Measurements from ENCODE around the gene SLF1.

DNA sequence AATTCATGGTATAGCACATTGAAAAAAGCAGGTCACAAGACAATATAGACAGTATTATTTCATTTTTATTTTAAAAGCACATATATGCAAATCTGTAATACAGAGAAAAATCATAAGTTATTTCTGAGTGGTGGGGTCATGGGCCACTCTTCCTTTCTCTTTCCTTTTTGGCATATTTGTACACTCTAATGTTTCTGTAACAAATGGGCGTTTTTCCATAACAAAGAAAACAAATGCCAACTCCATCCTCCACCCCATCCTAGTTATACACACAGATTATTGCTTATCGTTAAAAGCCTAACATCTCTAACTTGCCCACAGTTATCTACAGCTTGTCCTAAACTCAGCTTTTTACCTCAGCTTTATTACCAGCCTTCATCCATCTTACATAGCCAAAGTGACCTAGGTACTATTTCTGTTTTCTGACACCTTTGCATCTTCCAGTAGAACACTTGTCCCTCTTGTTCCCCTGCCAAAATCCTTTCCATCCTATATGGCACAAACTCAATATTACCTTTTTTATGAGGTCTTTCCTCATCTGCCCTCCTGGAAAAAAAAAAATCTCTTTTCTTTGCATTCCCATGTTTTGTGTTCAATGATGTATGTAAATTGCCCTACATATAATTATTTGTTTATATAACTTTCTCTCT lies 4.2 kb upstream of the SLF1 start:
- TF ChIP-seq, protein P1, sequence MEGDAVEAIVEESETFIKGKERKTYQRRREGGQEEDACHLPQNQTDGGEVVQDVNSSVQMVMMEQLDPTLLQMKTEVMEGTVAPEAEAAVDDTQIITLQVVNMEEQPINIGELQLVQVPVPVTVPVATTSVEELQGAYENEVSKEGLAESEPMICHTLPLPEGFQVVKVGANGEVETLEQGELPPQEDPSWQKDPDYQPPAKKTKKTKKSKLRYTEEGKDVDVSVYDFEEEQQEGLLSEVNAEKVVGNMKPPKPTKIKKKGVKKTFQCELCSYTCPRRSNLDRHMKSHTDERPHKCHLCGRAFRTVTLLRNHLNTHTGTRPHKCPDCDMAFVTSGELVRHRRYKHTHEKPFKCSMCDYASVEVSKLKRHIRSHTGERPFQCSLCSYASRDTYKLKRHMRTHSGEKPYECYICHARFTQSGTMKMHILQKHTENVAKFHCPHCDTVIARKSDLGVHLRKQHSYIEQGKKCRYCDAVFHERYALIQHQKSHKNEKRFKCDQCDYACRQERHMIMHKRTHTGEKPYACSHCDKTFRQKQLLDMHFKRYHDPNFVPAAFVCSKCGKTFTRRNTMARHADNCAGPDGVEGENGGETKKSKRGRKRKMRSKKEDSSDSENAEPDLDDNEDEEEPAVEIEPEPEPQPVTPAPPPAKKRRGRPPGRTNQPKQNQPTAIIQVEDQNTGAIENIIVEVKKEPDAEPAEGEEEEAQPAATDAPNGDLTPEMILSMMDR (IDR thresholded peaks at IDR 0.05): no peak
- TF ChIP-seq POLR2A (IDR thresholded peaks at IDR 0.05): no peak

All from testis (tissue), 2 donors.